Measurements from ENCODE around the gene ARAP2. TPM values are rescaled to one million over a fixed set of nuclear protein-coding genes. Genes with fewer than 3 reads are reported as not detected.

Gene ARAP2
- total RNA-seq, 6 experiments from 2014 or later: 6.4 to 15.4 (median 10.2) TPM

- ATAC-seq (no peak), DNase-seq (no peak)
- H3K9me3 ChIP-seq: no peaks in the 10 kb centered on the region
- no peak for TF ChIP-seq CTCF (IDR thresholded peaks at IDR 0.05)
- TF ChIP-seq POLR2A (IDR thresholded peaks at IDR 0.05): no peak
- H3K4me3 ChIP-seq: no peak overlapping the region
- no peaks in the 10 kb centered on the region for H3K27me3 ChIP-seq
- WGBS (ENCODE audit: insufficient coverage, low coverage, low lambda C conversion rate, missing lambda C conversion rate): 70% methylated on average over 4 of the region's 6 CpGs
- no peaks in the 10 kb centered on the region for H3K4me1 ChIP-seq
- no peak overlapping the region for H3K27ac ChIP-seq
- no peaks in the 10 kb centered on the region for H3K36me3 ChIP-seq
- intact Hi-C loops (cut with DNase I): no loop called here
Measured at GRCh38 chr4:36026348-36026880, 217.9 kb downstream of the ARAP2 start.

GRCh38 chr4:36024901-36025660, 219.2 kb downstream of the ARAP2 start:
- WGBS (ENCODE audit: insufficient coverage, low coverage, low lambda C conversion rate, missing lambda C conversion rate): 56% methylated on average over 6 of the region's 6 CpGs
- Histone ChIP-seq H3K27ac (no peak overlapping the region), H3K4me1 (no peaks in the 10 kb centered on the region), H3K9me3 (no peaks in the 10 kb centered on the region), H3K27me3 (no peaks in the 10 kb centered on the region), H3K4me3 (no peak overlapping the region), H3K36me3 (no peaks in the 10 kb centered on the region)
- no peak for TF ChIP-seq CTCF (IDR thresholded peaks at IDR 0.05)
- no peak for TF ChIP-seq POLR2A (IDR thresholded peaks at IDR 0.05)
- ATAC-seq (no peak), DNase-seq (no peak)
- intact Hi-C loops (cut with DNase I): no loop called here

GRCh38 chr4:36020351-36020750, 224.0 kb downstream of the ARAP2 start:
- Histone ChIP-seq H3K4me3 (no peak overlapping the region), H3K27me3 (no peaks in the 10 kb centered on the region), H3K4me1 (no peaks in the 10 kb centered on the region), H3K36me3 (no peaks in the 10 kb centered on the region), H3K27ac (no peak overlapping the region), H3K9me3 (no peaks in the 10 kb centered on the region)
- DNase-seq (no peak), ATAC-seq (no peak)
- TF ChIP-seq POLR2A (IDR thresholded peaks at IDR 0.05) (no peak), CTCF (IDR thresholded peaks at IDR 0.05) (no peak)
- WGBS (ENCODE audit: insufficient coverage, low coverage, low lambda C conversion rate, missing lambda C conversion rate): 66% methylated on average over 3 of the region's 3 CpGs
- intact Hi-C loops (cut with DNase I): no loop called here

Other genes with a start within 250 kb of the ARAP2 start
- under 1 TPM in 4 of 6 experiments, not detected in 2; 0.07 to 0.12 (median 0.12) TPM for gene DTHD1, start 37.1 kb upstream of the ARAP2 start, total RNA-seq